GM20000 (cell line): ENCODE results near the gene SLC2A8.

Experiments
- DNase-seq: peaks from one replicate; pipeline ENCODE4 v3.0.0; 2012; ENCODE audit warnings: low spot score
- TF ChIP-seq, protein P1 (sequence below): IDR thresholded peaks from 2 replicates; pipeline ENCODE4 v1.5.1; 2012; ENCODE audit warnings: mild to moderate bottlenecking, control low read depth; ENCODE audit errors: extremely low read depth, missing control alignments

Gene SLC2A8, protein sequence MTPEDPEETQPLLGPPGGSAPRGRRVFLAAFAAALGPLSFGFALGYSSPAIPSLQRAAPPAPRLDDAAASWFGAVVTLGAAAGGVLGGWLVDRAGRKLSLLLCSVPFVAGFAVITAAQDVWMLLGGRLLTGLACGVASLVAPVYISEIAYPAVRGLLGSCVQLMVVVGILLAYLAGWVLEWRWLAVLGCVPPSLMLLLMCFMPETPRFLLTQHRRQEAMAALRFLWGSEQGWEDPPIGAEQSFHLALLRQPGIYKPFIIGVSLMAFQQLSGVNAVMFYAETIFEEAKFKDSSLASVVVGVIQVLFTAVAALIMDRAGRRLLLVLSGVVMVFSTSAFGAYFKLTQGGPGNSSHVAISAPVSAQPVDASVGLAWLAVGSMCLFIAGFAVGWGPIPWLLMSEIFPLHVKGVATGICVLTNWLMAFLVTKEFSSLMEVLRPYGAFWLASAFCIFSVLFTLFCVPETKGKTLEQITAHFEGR

DNA sequence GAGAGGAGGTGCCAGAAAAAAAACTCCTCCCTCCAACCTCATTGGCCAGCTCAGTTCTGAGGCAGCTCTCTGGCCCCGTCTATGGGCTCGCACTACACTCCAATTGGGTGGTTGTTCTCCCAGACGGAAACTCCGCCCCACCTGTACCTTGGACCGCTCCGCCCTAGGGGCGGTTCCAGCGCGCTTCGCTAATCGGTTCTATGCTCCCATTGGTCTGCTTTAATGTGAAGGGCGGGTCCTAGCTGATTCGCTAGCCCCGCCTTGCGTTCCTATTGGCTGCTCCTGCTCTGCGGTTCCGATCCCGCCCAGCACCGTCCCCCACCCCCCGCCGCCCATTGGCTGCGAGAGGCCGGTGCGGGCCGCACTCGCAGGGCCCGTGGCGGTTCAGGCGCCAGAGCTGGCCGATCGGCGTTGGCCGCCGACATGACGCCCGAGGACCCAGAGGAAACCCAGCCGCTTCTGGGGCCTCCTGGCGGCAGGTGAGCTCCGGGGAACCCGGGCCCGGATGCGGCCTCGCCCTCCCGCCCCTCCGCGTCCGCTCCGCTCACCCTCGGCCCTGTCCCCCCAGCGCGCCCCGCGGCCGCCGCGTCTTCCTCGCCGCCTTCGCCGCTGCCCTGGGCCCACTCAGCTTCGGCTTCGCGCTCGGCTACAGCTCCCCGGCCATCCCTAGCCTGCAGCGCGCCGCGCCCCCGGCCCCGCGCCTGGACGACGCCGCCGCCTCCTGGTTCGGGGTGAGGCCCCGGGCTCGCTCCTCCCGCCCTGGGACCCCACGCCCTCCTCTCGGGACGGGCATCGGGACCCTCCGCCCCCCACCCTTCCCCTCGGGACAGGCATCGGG is at the start of gene SLC2A8:
Gene SLC2A8 (plus strand): TSS at position 362 of the 838 bp plus-strand sequence. CDS start 62 bp downstream, at position 424.
- DNase-seq, result peak; percentile 98
- TF ChIP-seq, protein P1, sequence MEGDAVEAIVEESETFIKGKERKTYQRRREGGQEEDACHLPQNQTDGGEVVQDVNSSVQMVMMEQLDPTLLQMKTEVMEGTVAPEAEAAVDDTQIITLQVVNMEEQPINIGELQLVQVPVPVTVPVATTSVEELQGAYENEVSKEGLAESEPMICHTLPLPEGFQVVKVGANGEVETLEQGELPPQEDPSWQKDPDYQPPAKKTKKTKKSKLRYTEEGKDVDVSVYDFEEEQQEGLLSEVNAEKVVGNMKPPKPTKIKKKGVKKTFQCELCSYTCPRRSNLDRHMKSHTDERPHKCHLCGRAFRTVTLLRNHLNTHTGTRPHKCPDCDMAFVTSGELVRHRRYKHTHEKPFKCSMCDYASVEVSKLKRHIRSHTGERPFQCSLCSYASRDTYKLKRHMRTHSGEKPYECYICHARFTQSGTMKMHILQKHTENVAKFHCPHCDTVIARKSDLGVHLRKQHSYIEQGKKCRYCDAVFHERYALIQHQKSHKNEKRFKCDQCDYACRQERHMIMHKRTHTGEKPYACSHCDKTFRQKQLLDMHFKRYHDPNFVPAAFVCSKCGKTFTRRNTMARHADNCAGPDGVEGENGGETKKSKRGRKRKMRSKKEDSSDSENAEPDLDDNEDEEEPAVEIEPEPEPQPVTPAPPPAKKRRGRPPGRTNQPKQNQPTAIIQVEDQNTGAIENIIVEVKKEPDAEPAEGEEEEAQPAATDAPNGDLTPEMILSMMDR, result no peak

DNA sequence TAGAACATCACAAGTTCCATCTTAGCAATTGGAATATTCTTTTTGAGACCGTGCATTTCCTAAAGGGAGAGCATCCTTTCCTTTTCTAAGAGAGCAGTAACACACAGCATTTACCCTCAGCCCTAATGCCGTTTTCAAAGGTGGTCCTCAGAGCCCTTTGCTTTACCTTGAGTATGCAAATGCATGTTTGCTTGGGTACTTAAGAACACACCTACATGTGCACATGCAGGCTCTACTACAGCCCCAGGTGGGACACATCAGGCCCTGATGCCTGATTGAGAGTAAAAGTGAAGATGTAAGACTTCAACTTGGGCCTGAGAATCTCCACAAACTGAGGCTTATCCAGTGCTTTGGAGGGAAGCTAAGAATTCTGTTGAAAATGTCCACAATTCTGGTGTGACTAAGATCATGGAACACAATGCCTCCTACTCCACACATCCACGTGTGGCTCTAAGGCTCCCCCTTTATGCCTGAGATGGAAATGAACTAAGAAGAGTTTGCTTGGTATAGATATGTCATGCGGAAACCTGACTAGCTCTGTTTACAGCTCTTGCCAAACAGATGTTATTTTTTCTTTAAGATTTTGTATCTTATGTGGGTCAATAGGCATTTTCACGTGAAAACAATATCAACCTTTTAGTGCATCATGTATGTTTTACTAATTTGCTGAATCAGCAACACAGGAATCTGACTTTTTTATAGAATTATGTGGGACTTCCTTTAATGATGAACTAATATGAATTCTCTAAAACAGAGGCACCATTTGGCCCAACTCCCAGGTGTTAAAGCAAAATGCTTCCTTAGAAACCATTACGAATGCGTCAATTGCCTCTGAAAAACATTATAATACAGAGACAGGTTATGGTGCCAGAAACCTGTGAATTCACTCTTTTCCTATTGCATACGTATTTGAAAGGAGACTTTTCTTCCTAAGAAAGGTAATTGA is 48.9 kb upstream of the SLC2A8 start:
- DNase-seq, result peak; percentile 13
- TF ChIP-seq, protein P1, result no peak

DNA sequence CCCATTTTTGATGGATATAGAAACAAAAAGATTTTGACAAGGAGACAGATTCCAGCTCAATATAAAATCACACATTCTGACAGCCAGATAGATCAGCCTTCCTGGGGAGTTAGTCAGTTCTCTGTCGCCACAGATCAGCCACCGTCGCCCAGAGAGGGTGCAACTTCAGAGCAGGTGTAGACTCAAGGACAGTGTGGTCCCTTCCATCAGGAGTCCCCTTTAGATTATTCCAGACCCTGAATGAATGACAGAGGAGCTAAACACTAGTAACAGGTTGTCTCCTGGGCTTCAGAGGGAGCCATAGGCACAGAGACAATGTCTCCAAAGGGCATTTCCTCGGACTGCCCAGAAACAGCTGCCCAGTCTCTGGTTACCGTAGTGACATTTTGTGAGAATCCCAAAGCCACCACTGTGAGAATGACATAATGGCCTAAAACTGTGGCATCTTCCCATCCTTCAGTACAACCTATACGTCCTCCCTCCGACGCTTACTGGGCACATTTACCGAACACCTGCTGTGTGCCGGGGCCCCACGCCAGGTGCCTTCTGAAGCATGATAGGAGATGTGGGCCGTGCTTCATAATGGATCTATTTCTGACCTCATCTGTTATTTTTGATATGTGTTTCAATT is 47.4 kb upstream of the SLC2A8 start:
- TF ChIP-seq, protein P1, result no peak
- no peak for DNase-seq

DNA sequence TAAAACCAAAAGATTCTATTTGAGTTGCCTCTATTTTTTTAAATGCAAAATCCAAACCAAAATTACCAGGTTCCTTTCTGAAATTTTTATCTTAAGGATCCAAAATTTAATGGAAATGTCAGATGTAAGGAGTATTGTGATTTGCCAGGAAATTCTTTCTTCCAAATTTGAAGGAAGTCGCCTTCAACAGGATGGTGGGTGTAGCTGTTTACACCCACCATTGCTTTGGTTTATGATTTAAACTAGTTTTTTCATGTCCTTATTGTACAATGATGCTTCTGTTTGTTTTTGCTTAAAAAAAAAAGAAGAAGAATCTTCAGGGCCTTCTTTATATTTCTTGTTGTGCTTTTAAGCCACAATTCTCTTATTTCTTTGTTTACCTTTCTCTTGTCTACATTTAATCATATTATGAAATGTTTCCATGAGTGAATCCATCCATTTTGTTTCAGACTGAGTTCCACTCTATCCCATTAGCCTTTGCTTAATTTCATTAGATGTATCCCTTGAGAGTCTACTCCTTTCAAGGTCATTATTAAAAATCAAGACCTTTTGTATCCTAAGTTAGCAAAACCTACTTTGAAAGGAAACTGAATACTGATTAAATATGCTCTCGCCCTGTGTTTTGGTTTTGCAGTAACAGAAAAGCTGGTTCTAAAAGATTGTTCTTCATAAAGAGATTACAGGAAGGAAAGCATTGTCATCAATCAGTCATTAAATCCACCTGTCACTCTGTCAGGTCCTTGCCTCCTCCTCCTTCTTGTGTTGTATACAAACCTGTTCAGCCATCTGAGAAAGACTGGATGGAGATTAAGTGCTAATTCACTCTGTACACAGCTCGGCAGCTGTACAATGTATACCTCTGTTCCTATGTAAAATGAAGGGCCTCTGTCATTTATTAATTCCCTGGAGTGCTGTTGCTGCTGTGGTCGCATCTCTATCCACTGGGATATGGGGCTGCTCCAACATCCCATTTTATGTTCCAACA is 45.5 kb upstream of the SLC2A8 start:
- TF ChIP-seq, protein P1, result no peak
- DNase-seq, result no peak

DNA sequence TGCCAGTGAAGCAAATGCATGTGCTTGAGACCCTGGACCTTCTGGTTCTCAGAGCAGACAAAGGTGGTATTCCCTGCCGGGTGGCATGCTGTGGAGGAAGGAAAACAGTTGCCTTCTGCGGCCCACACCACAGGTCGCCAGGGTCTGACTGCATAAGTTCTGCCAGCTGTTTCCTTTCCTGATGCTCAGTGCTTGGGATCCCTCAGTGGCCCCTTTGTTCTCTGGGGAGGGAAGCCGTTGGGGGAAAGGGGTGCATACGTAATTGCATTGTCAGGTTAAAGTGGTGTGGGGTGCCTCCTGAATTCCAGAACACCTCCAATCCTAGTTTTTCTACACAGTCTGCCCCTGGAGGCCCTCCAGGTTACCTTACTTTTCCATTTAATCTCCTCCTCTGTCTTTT is 43.1 kb upstream of the SLC2A8 start:
- TF ChIP-seq, protein P1, result no peak
- DNase-seq, result no peak

DNA sequence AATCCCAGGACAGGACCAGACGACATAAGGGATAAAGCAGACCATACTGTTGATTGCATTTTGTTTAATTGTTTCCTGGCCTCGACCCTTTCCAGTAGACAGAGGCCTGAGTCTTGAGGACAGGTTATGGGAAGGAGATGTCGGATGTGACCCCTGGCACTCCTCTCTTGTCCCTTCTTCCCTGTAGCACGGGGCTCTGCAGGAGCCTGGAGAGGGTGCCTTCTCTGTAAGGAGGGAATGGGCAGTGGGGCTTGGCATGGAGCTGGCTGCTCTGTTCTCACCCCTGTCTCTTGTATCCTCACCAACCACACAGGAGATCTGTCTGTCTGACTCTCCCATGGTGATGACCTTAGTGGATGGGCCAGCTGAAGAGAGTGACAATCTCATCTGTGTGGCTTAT is 40.1 kb upstream of the SLC2A8 start:
- DNase-seq, result no peak
- TF ChIP-seq, protein P1, result no peak
